Mesendoderm (in vitro differentiated cells): ENCODE results near the gene CFAP157.

ENCODE experiments used
- DNase-seq: peaks from one replicate; pipeline ENCODE4 v3.0.0; 2013
- H2AK5ac ChIP-seq: 2 replicates; pipeline ENCODE4 v1.6.1; 2013; ENCODE audit warnings: low read length, inconsistent platforms
- H2BK120ac ChIP-seq: 2 replicates; pipeline ENCODE4 v1.6.1; 2013; ENCODE audit warnings: low read depth, mild to moderate bottlenecking, low read length, moderate library complexity, mixed read lengths
- H2BK15ac ChIP-seq: replicated peaks from 2 replicates; pipeline ENCODE4 v1.6.1; 2013; ENCODE audit warnings: low read depth, mild to moderate bottlenecking, moderate library complexity
- H2BK5ac ChIP-seq: 2 replicates; pipeline ENCODE4 v1.6.1; 2013; ENCODE audit warnings: low read length, inconsistent platforms
- H3K18ac ChIP-seq: 2 replicates; pipeline ENCODE4 v1.6.1; 2013; ENCODE audit warnings: mild to moderate bottlenecking, low read length, mixed read lengths
- H3K23ac ChIP-seq: one replicate; pipeline ENCODE4 v1.6.1; 2013; ENCODE audit warnings: low read length
- H3K27ac ChIP-seq: 2 replicates; pipeline ENCODE4 v1.5.1; 2013; ENCODE audit warnings: low read depth, mild to moderate bottlenecking, inconsistent platforms, low read length, moderate library complexity
- H3K27me3 ChIP-seq: 2 replicates; pipeline ENCODE4 v1.6.1; 2013; ENCODE audit warnings: low read length, control low read depth, mild to moderate bottlenecking, inconsistent platforms; ENCODE audit not compliant: insufficient read depth, poor library complexity
- H3K36me3 ChIP-seq: 2 replicates; pipeline ENCODE4 v1.6.1; 2013; ENCODE audit warnings: low read length, inconsistent platforms; ENCODE audit not compliant: control insufficient read depth, insufficient read depth
- H3K4ac ChIP-seq: one replicate; pipeline ENCODE4 v1.6.1; 2013; ENCODE audit warnings: low read depth, mild to moderate bottlenecking, low read length, moderate library complexity
- H3K4me1 ChIP-seq: 2 replicates; pipeline ENCODE4 v1.6.1; 2013; ENCODE audit warnings: low read depth, low read length, inconsistent platforms; ENCODE audit not compliant: control insufficient read depth
- H3K4me2 ChIP-seq: 2 replicates; pipeline ENCODE4 v1.6.1; 2013; ENCODE audit warnings: low read length
- H3K4me3 ChIP-seq: 2 replicates; pipeline ENCODE4 v1.5.1; 2013; ENCODE audit warnings: mild to moderate bottlenecking, low read length
- H3K56ac ChIP-seq: one replicate; pipeline ENCODE4 v1.6.1; 2013; ENCODE audit warnings: low read length
- H3K79me1 ChIP-seq: 2 replicates; pipeline ENCODE4 v1.6.1; 2013; ENCODE audit warnings: low read length, inconsistent platforms
- H3K79me2 ChIP-seq: 2 replicates; pipeline ENCODE4 v1.6.1; 2013; ENCODE audit warnings: mild to moderate bottlenecking, low read length; ENCODE audit not compliant: control insufficient read depth, insufficient read depth
- H3K9ac ChIP-seq: 2 replicates; pipeline ENCODE4 v1.6.1; 2013; ENCODE audit warnings: low read length, inconsistent platforms
- H4K5ac ChIP-seq: one replicate; pipeline ENCODE4 v1.6.1; 2013; ENCODE audit warnings: low read length
- H4K8ac ChIP-seq: one replicate; pipeline ENCODE4 v1.6.1; 2013; ENCODE audit warnings: low read depth, mild to moderate bottlenecking, control low read depth, low read length, moderate library complexity
- WGBS: extraction: QIAGEN DNeasy Blood & Tissue Kit; methylation state at CpG from one replicate; pipeline ENCODE4 v1.1.7; 2013; ENCODE audit warnings: low lambda C conversion rate, missing lambda C conversion rate; ENCODE audit not compliant: insufficient coverage; ENCODE audit errors: extremely low coverage; 5-methylcytosine and 5-hydroxymethylcytosine counted together

CFAP157 gene

GRCh38 chr9:127664678-127665507 lies 41.9 kb upstream of the CFAP157 start:
- Histone ChIP-seq H3K18ac (no peak overlapping the region), H3K4ac (no peak overlapping the region), H2AK5ac (no peak overlapping the region), H2BK15ac (no peak overlapping the region), H3K36me3 (no peaks in the 10 kb centered on the region), H3K4me3 (no peak overlapping the region), H3K27me3 (no peaks in the 10 kb centered on the region), H3K4me2 (no peak overlapping the region), H3K9ac (no peak overlapping the region), H3K4me1 (no peaks in the 10 kb centered on the region), H3K79me2 (no peaks in the 10 kb centered on the region), H4K8ac (no peak overlapping the region), H3K23ac (no peak overlapping the region), H3K79me1 (no peaks in the 10 kb centered on the region), H3K27ac (no peak overlapping the region), H2BK120ac (no peak overlapping the region), H4K5ac (no peak overlapping the region), H3K56ac (no peak overlapping the region), H2BK5ac (no peak overlapping the region)
- no peak for DNase-seq
- WGBS, result no CpG with 5 or more reads among the region's 10 CpGs

- Histone ChIP-seq H3K4ac (no peak overlapping the region), H3K9ac (no peak overlapping the region), H2BK120ac (no peak overlapping the region), H4K8ac (no peak overlapping the region), H3K27me3 (no peaks in the 10 kb centered on the region), H3K36me3 (no peaks in the 10 kb centered on the region), H3K79me1 (no peaks in the 10 kb centered on the region), H3K4me1 (no peaks in the 10 kb centered on the region), H3K4me2 (no peak overlapping the region), H2BK15ac (no peak overlapping the region), H3K23ac (no peak overlapping the region), H3K79me2 (no peaks in the 10 kb centered on the region), H3K18ac (no peak overlapping the region), H3K56ac (no peak overlapping the region), H3K27ac (no peak overlapping the region), H2AK5ac (no peak overlapping the region), H2BK5ac (no peak overlapping the region), H4K5ac (no peak overlapping the region), H3K4me3 (no peak overlapping the region)
- no CpG with 5 or more reads among the region's 3 CpGs for WGBS
- DNase-seq, result no peak
These were observed 39.5 kb upstream of the CFAP157 start for GRCh38 chr9:127667127-127667844.

DNA sequence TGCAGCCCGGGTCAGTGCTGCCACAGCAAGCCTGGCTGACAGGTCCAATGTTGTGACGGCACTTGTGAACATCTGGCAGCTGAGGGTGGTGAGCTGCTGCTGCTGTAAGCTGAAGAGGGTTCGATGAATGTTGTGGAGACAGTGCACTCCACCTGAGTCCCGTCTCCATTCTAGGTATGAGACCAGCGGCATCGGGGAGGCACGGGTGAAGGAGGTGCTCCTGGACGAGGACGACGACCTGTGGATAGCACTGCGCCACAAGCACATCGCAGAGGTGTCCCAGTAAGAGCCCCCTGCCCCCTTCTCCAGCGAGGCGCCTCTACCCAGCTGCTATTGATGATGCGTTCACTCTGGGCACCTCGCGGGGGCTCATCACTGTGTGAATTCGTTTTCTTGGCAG lies 38.9 kb upstream of the CFAP157 start:
- Histone ChIP-seq H3K56ac (no peak overlapping the region), H2BK15ac (no peak overlapping the region), H3K4me1 (no peaks in the 10 kb centered on the region), H3K27me3 (no peaks in the 10 kb centered on the region), H3K79me1 (no peaks in the 10 kb centered on the region), H3K4me3 (no peak overlapping the region), H2BK120ac (no peak overlapping the region), H3K18ac (no peak overlapping the region), H3K4me2 (no peak overlapping the region), H3K79me2 (no peaks in the 10 kb centered on the region), H2BK5ac (no peak overlapping the region), H3K23ac (no peak overlapping the region), H2AK5ac (no peak overlapping the region), H3K27ac (no peak overlapping the region), H4K5ac (no peak overlapping the region), H4K8ac (no peak overlapping the region), H3K4ac (no peak overlapping the region), H3K9ac (no peak overlapping the region), H3K36me3 (no peaks in the 10 kb centered on the region)
- DNase-seq, result no peak
- no CpG with 5 or more reads among the region's 18 CpGs for WGBS

DNA sequence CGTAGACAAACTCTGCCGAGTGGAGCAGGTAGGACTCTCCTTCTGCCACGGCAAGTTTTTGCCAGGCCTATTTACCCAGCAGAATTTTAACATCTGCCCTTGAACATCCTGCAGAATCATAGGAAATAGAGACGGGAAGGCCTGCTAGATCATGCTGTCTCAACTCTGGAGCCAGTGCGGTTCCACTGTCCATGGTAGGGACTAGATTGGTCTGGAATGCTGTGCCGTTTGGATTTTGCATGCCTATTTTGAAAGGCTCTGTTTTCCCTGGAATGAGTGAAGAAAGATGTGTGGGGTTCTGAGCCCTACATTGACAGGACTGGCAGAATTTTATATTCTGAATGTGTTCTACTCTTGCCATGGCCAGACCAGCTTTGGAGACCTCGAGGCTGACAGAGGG lies 33.6 kb upstream of the CFAP157 start:
- H4K8ac ChIP-seq, result no peak overlapping the region
- H2AK5ac ChIP-seq, result no peak overlapping the region
- no peaks in the 10 kb centered on the region for H3K36me3 ChIP-seq
- H3K4me1 ChIP-seq, result no peaks in the 10 kb centered on the region
- no peak overlapping the region for H4K5ac ChIP-seq
- H3K4me2 ChIP-seq, result no peak overlapping the region
- no peaks in the 10 kb centered on the region for H3K79me2 ChIP-seq
- H3K56ac ChIP-seq, result no peak overlapping the region
- no CpG with 5 or more reads among the region's 7 CpGs for WGBS
- no peak overlapping the region for H2BK120ac ChIP-seq
- no peaks in the 10 kb centered on the region for H3K27me3 ChIP-seq
- no peak overlapping the region for H2BK15ac ChIP-seq
- H2BK5ac ChIP-seq, result no peak overlapping the region
- H3K79me1 ChIP-seq, result no peaks in the 10 kb centered on the region
- H3K9ac ChIP-seq, result no peak overlapping the region
- H3K18ac ChIP-seq, result no peak overlapping the region
- no peak overlapping the region for H3K4ac ChIP-seq
- H3K27ac ChIP-seq, result no peak overlapping the region
- no peak overlapping the region for H3K4me3 ChIP-seq
- no peak overlapping the region for H3K23ac ChIP-seq
- no peak for DNase-seq

- Histone ChIP-seq H3K23ac (no peak overlapping the region), H3K36me3 (no peaks in the 10 kb centered on the region), H3K79me1 (no peaks in the 10 kb centered on the region), H2BK15ac (no peak overlapping the region), H4K5ac (no peak overlapping the region), H3K56ac (no peak overlapping the region), H3K27me3 (no peaks in the 10 kb centered on the region), H2BK5ac (no peak overlapping the region), H3K4ac (no peak overlapping the region), H3K4me3 (no peak overlapping the region), H3K79me2 (no peaks in the 10 kb centered on the region), H3K18ac (no peak overlapping the region), H2AK5ac (no peak overlapping the region), H3K4me2 (no peak overlapping the region), H3K9ac (no peak overlapping the region), H3K4me1 (no peaks in the 10 kb centered on the region), H3K27ac (no peak overlapping the region), H2BK120ac (no peak overlapping the region), H4K8ac (no peak overlapping the region)
- no peak for DNase-seq
- WGBS, result no CpG with 5 or more reads among the region's 12 CpGs
These were observed 30.1 kb upstream of the CFAP157 start for GRCh38 chr9:127676638-127677037.
